HepG2 (cell line): ENCODE results near the gene CD72. TPM values are rescaled to one million over a fixed set of nuclear protein-coding genes. Genes with fewer than 3 reads are reported as not detected.

Source experiments
- ATAC-seq: fragments of 200-7000 bp; cut with Tn5 transposase; 3 replicates; pipeline ENCODE4 v1.9.1; 2020; ENCODE audit warnings: mild to moderate bottlenecking, moderate library complexity
- BruUV-seq: library from RNA; stranded (reverse); fragments of 400-500 nt; replicated peaks from 2 replicates; lab custom pipeline; 2021; lab: Mats Ljungman, UMichigan
- CTCF ChIA-PET: fragments of 300-600 bp; formaldehyde crosslinking; extraction: SDS; loops from one replicate; lab custom pipeline; 2021; ENCODE audit warnings: low total read pairs, inconsistent platforms, low intra/inter-chr PET ratio; lab: Yijun Ruan, JAX
- POLR2A ChIA-PET: fragments of 350-600 bp; sonication (Branson Sonifier 250); formaldehyde crosslinking; loops from one replicate; lab custom pipeline; 2020; ENCODE audit warnings: antibody characterized with exemption, inconsistent platforms; lab: Yijun Ruan, JAX
- DNase-seq: peaks from one replicate; pipeline ENCODE4 v3.0.0-alpha.2; 2015; ENCODE audit warnings: low spot score
- FAIRE-seq: peaks from 3 replicates; lab custom pipeline; 2011; peaks lifted over from hg19 to GRCh38; lab: Jason Lieb, UNC
- H2AFZ ChIP-seq: one replicate; pipeline ENCODE4 v1.6.1; 2011; ENCODE audit warnings: low read length, inconsistent platforms
- H3K27ac ChIP-seq: fragments of 300-600 bp; 3 replicates; pipeline ENCODE4 v1.8.0; 2011; ENCODE audit warnings: mixed run types, mild to moderate bottlenecking, mixed read lengths, low read length, inconsistent platforms; ENCODE audit not compliant: insufficient read depth; ENCODE audit errors: extremely low read length
- H3K27me3 ChIP-seq, 2 experiments: fragments of 200-600 bp in 1 of 2; 2 replicates in 1 of 2; 3 replicates in 1 of 2; pipeline versions ENCODE4 v1.6.0 to v1.8.0; 2011; ENCODE audit warnings: low read length in 2 of 2, mild to moderate bottlenecking in 2 of 2, moderate library complexity in 2 of 2, inconsistent platforms in 1 of 2; ENCODE audit not compliant: insufficient read depth in 2 of 2, control insufficient read depth in 1 of 2
- H3K36me3 ChIP-seq, 2 experiments: fragments of 200-600 bp in 1 of 2; replicated peaks in 1 of 2; 2 replicates in 1 of 2; 3 replicates in 1 of 2; pipeline versions ENCODE4 v1.5.1 to v1.8.0; 2011; ENCODE audit warnings: low read length in 2 of 2, inconsistent platforms in 1 of 2; ENCODE audit not compliant: insufficient read depth in 2 of 2, control insufficient read depth in 1 of 2
- H3K4me1 ChIP-seq: 2 replicates; pipeline ENCODE4 v1.5.1; 2012; ENCODE audit warnings: low read length, inconsistent platforms; ENCODE audit not compliant: insufficient read depth
- H3K4me2 ChIP-seq: 2 replicates; pipeline ENCODE4 v1.6.0; 2011; ENCODE audit warnings: low read depth, low read length, inconsistent platforms
- H3K4me3 ChIP-seq, 3 experiments: fragments of 200-600 bp in 1 of 3; sonication (generic), shearing (Covaris generic) in 1 of 3; replicated peaks in 1 of 3; 2 replicates each; pipeline ENCODE4 v1.5.1; 2011 to 2016; ENCODE audit warnings: low read length in 3 of 3, inconsistent platforms in 2 of 3, low read depth in 2 of 3, mild to moderate bottlenecking in 2 of 3, control low read depth in 1 of 3, mixed read lengths in 1 of 3; ENCODE audit not compliant: insufficient read depth in 1 of 3
- H3K79me2 ChIP-seq: one replicate; pipeline ENCODE4 v1.6.1; 2011; ENCODE audit warnings: low read length, inconsistent platforms; ENCODE audit not compliant: insufficient read depth
- H3K9ac ChIP-seq: 2 replicates; pipeline ENCODE4 v1.6.0; 2011; ENCODE audit warnings: mild to moderate bottlenecking, low read depth, low read length, inconsistent platforms; ENCODE audit not compliant: insufficient read depth
- H3K9me3 ChIP-seq: 2 replicates; pipeline ENCODE4 v1.5.1; 2012; ENCODE audit warnings: mild to moderate bottlenecking, low read length
- H4K20me1 ChIP-seq: 2 replicates; pipeline ENCODE4 v1.6.0; 2011; ENCODE audit warnings: inconsistent platforms, mild to moderate bottlenecking, low read length, moderate library complexity; ENCODE audit not compliant: insufficient read depth
- CTCF ChIP-seq: sonication (generic); formaldehyde crosslinking; IDR thresholded peaks from 2 replicates; pipeline ENCODE4 v1.5.0; 2020; ENCODE audit warnings: mild to moderate bottlenecking, missing genetic modification reagents, moderate library complexity
- FOXA1 ChIP-seq, 2 experiments: fragments of 450-650 bp in 1 of 2; sonication (generic) in 1 of 2; formaldehyde crosslinking in 1 of 2; IDR thresholded peaks; 2 replicates each; pipeline versions ENCODE4 v1.4.0 to v1.6.1; 2016 to 2020; ENCODE audit warnings: missing genetic modification reagents in 1 of 2
- HNRNPUL1 ChIP-seq: fragments of 200-400 bp; formaldehyde crosslinking; IDR thresholded peaks from 2 replicates; pipeline ENCODE4 v1.6.1; 2017; ENCODE audit warnings: low read depth, mild to moderate bottlenecking, low read length, moderate library complexity
- MZF1 ChIP-seq: sonication (generic); formaldehyde crosslinking; IDR thresholded peaks from 2 replicates; pipeline ENCODE4 v1.8.1; 2023; ENCODE audit warnings: mild to moderate bottlenecking, missing genetic modification reagents, borderline replicate concordance
- NFKB2 ChIP-seq: sonication (generic); formaldehyde crosslinking; IDR thresholded peaks from 2 replicates; pipeline ENCODE4 v1.4.0; 2020; ENCODE audit warnings: missing genetic modification reagents, borderline replicate concordance
- NR2F1 ChIP-seq, 2 experiments: fragments of 450-650 bp in 1 of 2; formaldehyde crosslinking in 1 of 2; IDR thresholded peaks; 2 replicates each; pipeline versions ENCODE4 v1.5.0 to v1.6.1; 2016 to 2020; ENCODE audit warnings: mild to moderate bottlenecking in 1 of 2, missing compliant biosample characterization in 1 of 2, missing genetic modification reagents in 1 of 2, moderate library complexity in 1 of 2
- NRL ChIP-seq: sonication (generic); formaldehyde crosslinking; IDR thresholded peaks from 2 replicates; pipeline ENCODE4 v1.5.0; 2020; ENCODE audit warnings: missing genetic modification reagents, mild to moderate bottlenecking, moderate library complexity, borderline replicate concordance
- RAD21 ChIP-seq: fragments of 450-650 bp; formaldehyde crosslinking; IDR thresholded peaks from 2 replicates; pipeline ENCODE4 v1.5.0; 2020; ENCODE audit warnings: mild to moderate bottlenecking
- SRF ChIP-seq: IDR thresholded peaks from 2 replicates; pipeline ENCODE4 v1.6.1; 2011; ENCODE audit warnings: mild to moderate bottlenecking, low read depth, low read length, moderate library complexity
- STAG1 ChIP-seq: sonication (generic); formaldehyde crosslinking; IDR thresholded peaks from 2 replicates; pipeline ENCODE4 v1.4.0; 2020; ENCODE audit warnings: missing genetic modification reagents
- THAP11 ChIP-seq: IDR thresholded peaks from 2 replicates; pipeline ENCODE4 v1.6.1; 2016; ENCODE audit warnings: missing biosample characterization, missing genetic modification reagents
- TSC22D2 ChIP-seq: sonication (generic); formaldehyde crosslinking; IDR thresholded peaks from 2 replicates; pipeline ENCODE4 v1.5.1; 2020; ENCODE audit warnings: missing genetic modification reagents, mild to moderate bottlenecking, borderline replicate concordance
- ZBTB38 ChIP-seq: sonication (generic); formaldehyde crosslinking; IDR thresholded peaks from 2 replicates; pipeline ENCODE4 v1.5.1; 2020; ENCODE audit warnings: mild to moderate bottlenecking, missing genetic modification reagents
- ZC3H13 ChIP-seq: sonication (generic); formaldehyde crosslinking; IDR thresholded peaks from 2 replicates; pipeline ENCODE4 v1.8.1; 2023; ENCODE audit warnings: mild to moderate bottlenecking, missing genetic modification reagents, moderate library complexity
- ZKSCAN8 ChIP-seq: IDR thresholded peaks from 2 replicates; pipeline ENCODE4 v1.6.1; 2016; ENCODE audit warnings: borderline replicate concordance, missing genetic modification reagents, missing compliant biosample characterization
- ZNF263 ChIP-seq: sonication (generic); formaldehyde crosslinking; IDR thresholded peaks from 2 replicates; pipeline ENCODE4 v1.4.0; 2020; ENCODE audit warnings: missing genetic modification reagents
- ZNF530 ChIP-seq: sonication (generic); formaldehyde crosslinking; IDR thresholded peaks from 2 replicates; pipeline ENCODE4 v1.5.0; 2020; ENCODE audit warnings: low read depth, mild to moderate bottlenecking, missing genetic modification reagents
- ZNF672 ChIP-seq: sonication (generic); formaldehyde crosslinking; IDR thresholded peaks from 2 replicates; pipeline ENCODE4 v1.8.1; 2022; ENCODE audit warnings: missing genetic modification reagents
- ZNF687 ChIP-seq: sonication (generic); formaldehyde crosslinking; IDR thresholded peaks from 2 replicates; pipeline ENCODE4 v1.5.1; 2020; ENCODE audit warnings: mild to moderate bottlenecking, missing genetic modification reagents, moderate library complexity
- WGBS: methylation state at CpG from one replicate; pipeline ENCODE4 v1.1.6; 2017; ENCODE audit warnings: low lambda C conversion rate; 5-methylcytosine and 5-hydroxymethylcytosine counted together
- in situ Hi-C: cut with HindIII; loops from 2 replicates; pipeline ENCODE4 v1.10.0; 2017; ENCODE audit warnings: low pct_unique_long_range_greater_than_20kb; ENCODE audit not compliant: extremely low pct_ligation_motif_present
- intact Hi-C: fragments of 100-400 bp; cut with micrococcal nuclease; formaldehyde crosslinking; loops from one replicate; pipeline ENCODE4 v1.10.0; 2022; ENCODE audit not compliant: unreplicated experiment
- polyA plus RNA-seq, 8 experiments: library from polyadenylated mRNA; depleted of rRNA in 3 of 8; stranded (reverse) in 7 of 8; unstranded in 1 of 8; fragments of >200 nt; fragmentation: Illumina TruSeq in 4 of 8; extraction: Trizol in 4 of 8; gene quantifications; 2 replicates each; pipeline versions ENCODE4 v1.2.1 to v1.2.3, GENCODE V29; 2011 to 2016; ENCODE audit warnings: low read depth in 4 of 8, missing spikeins in 1 of 8, mixed read lengths in 1 of 8; ENCODE audit not compliant: insufficient read depth in 1 of 8
- total RNA-seq, 5 experiments: library from RNA; depleted of rRNA; stranded (reverse); fragments of >200 nt; fragmentation: Illumina TruSeq; extraction: Trizol; gene quantifications; 2 replicates each; pipeline ENCODE4 v1.2.3, GENCODE V29; 2016; ENCODE audit warnings: low read depth in 1 of 5

CD72 gene
- total and polyA plus RNA-seq, 2 of the 13 experiments (the other 11 are each of a cell fraction or from before 2014, with no cell fraction given), result 0.18 to 1.1 TPM

- H3K79me2 ChIP-seq, result peaks cover 16% of the 10 kb centered on the region
These were observed 42.8 kb upstream of the CD72 start for GRCh38 chr9:35660966-35661415.

More at GRCh38 chr9:35660966-35661415, 42.8 kb upstream of the CD72 start:
- H3K9ac ChIP-seq, result no peak overlapping the region
- peak; percentile 54 for DNase-seq
- peak overlapping the region; percentile 51 for H3K27ac ChIP-seq
- no peaks in the 10 kb centered on the region; a peak in 2 of 5 replicates for H3K27me3 ChIP-seq
- CTCF ChIA-PET, result no interaction called here
- TF ChIP-seq HNRNPUL1 (no peak), ZNF530 (CRISPR knock-in tag) (no peak), NFKB2 (CRISPR knock-in tag) (no peak), CTCF (CRISPR knock-in tag) (peak; percentile 61), THAP11 (no peak), ZBTB38 (CRISPR knock-in tag) (peak; percentile 78; the same call in 1 of the 2 replicates), TSC22D2 (CRISPR knock-in tag) (no peak), ZNF687 (CRISPR knock-in tag) (peak; percentile 41), NRL (CRISPR knock-in tag) (no peak), MZF1 (no peak), RAD21 (CRISPR knock-in tag) (peak; percentile 33; the same call in 1 of the 2 replicates), FOXA1 (IDR thresholded peaks at IDR 0.05) (no peak), FOXA1 (CRISPR knock-in tag; IDR thresholded peaks at IDR 0.05) (no peak), ZNF672 (CRISPR knock-in tag) (no peak), ZNF263 (peak; percentile 82), SRF (peak; percentile 68; the same call in 1 of the 2 replicates), NR2F1 (CRISPR knock-in tag; IDR thresholded peaks at IDR 0.05) (no peak), ZC3H13 (CRISPR knock-in tag) (0 out of 2 replicates have a peak, but pooled peaks have one; percentile 39), ZKSCAN8 (CRISPR knock-in tag) (no peak), STAG1 (CRISPR knock-in tag) (peak; percentile 57)
- no peak for ATAC-seq
- H2AFZ ChIP-seq, result no peak overlapping the region
- no TSS peak for BruUV-seq
- no peak overlapping the region for H3K4me3 ChIP-seq
- peaks cover 8 to 10% of the 10 kb centered on the region in 2 experiments; a peak in 3 of 5 replicates for H3K36me3 ChIP-seq
- H3K4me1 ChIP-seq, result peaks cover 82% of the 10 kb centered on the region
- H3K4me2 ChIP-seq, result no peak overlapping the region
- WGBS, result 63% methylated on average over 8 of the region's 9 CpGs
- FAIRE-seq, result no peak
- in situ Hi-C loops, result loop anchor here (5.0 kb wide), 1 partner anchor 36 kb away; no protein-coding TSS in a partner anchor
- POLR2A ChIA-PET, result interaction anchor here (1.0 to 6.3 kb wide), 10 partner anchors 9 to 154 kb away, joined by 3 to 68 read pairs (median 8); partner anchors contain the start of genes CREB3, GBA2, HINT2 and RGP1
- H3K9me3 ChIP-seq, result no peaks in the 10 kb centered on the region
- intact Hi-C loops, result loop anchor here (2.0 kb wide), 1 partner anchor 36 kb away; no protein-coding TSS in a partner anchor
- no peaks in the 10 kb centered on the region for H4K20me1 ChIP-seq
